G401.6 (cell line): ENCODE results near the gene PROSER1.
A peak's percentile ranks its signal among the peaks of the same experiment; 100 is the strongest.
"Not testable (repeated sequence)": the region's sequence is repeated elsewhere in the genome, so short reads cannot be mapped to it uniquely, and the experiment has no call there.

Experiments
- FAIRE-seq: peaks from 2 replicates; lab custom pipeline; 2012; peaks lifted over from hg19 to GRCh38; lab: Jason Lieb, UNC

The PROSER1 gene

DNA sequence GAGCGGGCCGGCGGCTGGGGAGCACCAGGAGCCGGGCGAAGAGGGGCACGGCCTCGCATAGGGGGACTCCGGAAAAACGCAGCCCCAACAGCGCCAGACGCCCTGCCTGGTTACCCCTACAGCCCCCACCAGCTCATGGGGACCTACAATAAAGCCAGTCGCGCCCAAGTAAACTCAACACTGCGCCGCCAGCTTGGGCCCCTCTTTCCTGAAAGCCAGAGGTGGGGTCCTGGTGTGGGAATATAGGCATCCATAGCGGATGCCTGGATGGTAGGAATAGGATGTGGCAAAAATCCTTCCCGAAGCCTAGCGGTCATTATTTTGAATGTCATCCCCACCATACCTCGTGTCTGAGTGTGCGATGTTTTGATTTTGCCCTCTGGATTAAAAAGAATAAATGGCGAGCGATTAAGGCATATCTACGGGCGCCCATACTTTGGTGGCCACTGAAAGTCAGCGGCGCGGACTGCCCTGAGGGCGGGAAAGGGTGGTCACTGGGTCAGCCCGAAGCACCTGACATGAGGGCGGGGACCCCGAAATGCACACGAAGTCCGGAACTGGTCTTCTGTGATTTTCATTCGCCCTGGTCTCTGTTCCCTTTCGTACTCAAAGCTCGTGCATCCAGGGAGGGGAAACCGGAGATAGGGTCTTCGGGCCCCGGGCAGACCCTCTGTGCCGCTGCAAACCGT lies at the start of gene PROSER1, which contains the start of gene NHLRC3:
Gene PROSER1, minus strand, starts transcription at position 210 of the 689 bp plus-strand sequence. CDS start 847 bp downstream, outside the sequence.
Gene NHLRC3, plus strand, starts transcription at position 577 of the 689 bp plus-strand sequence. CDS start 184 bp downstream, outside the sequence.
- FAIRE-seq, result peak; percentile 96

DNA sequence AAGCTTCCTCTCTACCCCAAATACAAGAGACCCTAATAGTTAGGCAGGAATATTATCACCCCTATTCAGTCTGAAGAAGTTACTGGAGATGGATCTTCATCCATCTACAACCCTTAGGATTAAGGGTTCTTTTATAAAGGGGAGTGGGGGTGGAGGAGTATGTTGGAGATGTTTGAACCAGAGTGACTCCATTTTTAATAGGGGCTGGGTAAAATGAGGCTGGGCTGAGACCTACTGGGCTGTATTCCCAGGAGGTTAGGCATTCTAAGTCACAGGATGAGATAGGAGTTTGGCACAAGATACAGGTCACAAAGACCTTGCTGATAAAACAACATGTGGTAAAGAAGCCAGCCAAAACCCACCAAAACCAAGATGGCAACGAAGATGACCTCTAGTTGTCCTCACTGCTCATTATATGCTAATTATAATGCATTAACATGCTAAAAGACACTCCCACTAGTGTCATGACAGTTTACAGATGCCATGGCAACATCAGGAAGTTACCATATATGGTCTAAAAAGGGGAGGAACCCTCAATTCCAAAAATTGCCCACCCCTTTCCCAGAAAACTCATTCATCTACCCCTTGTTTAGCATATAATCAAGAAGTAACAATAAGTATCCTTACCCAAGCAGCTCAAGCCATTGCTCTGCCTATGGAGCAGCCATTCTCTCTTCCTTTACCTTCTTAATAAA lies 48.5 kb upstream of the PROSER1 start:
- FAIRE-seq, result not testable (repeated sequence)

DNA sequence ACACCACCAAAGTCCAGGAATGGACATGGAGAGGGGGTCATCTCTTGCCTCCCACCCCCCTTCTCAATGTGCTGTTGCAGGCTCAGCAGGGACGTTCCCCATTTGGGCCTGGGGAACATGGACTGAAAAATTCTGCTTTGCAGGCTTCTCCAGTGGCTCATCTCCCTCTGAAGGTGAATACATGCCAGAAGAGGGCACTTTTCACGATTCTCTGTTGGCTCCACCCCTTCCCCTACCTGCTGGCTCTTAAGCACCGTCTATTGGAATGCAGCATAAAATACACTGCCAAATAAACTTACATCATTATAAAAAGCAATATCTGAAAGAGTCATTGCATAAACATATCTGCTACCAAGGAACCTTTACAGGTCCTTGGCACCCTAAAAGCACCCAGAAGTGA lies 36.1 kb upstream of the PROSER1 start:
- FAIRE-seq, result no peak

DNA sequence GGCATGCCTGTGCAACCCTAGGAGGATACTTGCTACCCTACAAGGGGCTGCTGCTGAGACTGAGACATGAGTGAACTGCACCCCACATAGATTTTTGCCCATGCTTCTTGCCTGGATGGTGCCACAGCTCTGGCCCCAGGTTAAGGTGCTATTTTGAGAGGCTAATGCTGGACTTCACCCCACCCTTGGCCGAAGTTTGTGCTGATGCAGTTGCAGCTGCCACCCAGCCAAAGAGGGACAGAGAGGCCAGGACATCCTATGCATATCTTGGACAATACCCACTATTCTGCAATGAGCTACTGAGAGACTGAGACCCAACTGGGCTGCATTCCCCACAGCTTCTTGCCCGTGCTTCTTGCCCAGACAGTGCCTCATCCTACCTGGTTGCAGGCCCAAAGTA lies 35.0 kb upstream of the PROSER1 start:
- no peak for FAIRE-seq

DNA sequence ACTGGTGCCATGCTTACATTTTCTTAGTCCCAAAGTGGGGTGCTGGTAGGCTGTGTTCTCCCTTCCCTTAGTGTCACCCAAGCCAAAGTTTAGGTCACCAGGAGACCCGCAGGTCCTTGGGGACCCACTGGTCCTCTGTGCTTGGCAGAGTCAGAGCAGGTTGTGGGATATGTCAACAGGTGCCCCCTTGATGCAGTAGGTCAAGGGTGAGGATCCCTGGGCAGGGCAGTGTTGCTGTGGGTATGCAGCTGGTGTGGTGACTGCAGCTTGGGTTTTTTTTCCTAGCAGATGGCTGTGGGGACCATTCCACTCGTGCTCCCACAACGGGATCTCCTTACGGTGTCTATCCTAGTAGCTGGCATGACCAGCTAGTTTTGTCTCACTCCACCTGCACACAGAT lies 24.1 kb upstream of the PROSER1 start:
- no peak for FAIRE-seq

DNA sequence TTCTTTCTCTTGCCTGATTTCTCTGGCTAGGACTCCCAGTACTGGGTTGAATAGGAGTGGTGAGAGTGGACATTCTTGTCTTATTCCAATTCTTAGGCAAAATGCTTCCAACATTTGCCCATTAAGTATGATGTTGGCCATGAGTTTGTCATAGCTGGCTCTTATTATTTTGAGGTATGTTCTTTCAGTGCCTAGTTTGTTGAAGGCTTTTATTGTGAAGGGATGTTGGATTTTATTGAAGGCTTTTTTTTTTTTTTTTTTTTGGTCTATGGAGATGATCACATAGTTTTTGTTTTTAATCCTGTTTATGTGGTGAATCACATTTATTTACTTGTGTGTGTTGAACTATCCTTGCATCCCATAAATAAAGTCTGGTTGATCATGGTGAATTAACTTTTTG lies 20.2 kb upstream of the PROSER1 start:
- FAIRE-seq, result no peak

DNA sequence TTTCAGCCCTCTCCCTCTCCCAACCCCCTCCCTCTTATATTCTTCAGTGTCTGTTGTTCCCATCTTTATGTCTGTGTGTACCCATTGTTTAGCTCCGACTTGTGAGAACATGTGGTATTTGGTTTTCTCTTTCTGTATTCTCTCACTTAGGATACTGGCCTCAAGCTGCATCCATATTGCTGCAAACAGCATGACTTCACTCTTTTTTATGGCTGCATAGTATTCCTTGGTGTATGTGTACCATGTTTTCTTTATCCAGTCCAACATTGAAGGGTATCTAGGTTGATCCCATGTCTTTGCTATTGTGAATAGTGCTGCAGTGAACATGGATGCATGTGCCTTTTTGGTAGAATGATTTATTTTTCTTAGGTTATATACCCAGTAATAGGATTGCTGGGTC lies 18.1 kb upstream of the PROSER1 start:
- no peak for FAIRE-seq

DNA sequence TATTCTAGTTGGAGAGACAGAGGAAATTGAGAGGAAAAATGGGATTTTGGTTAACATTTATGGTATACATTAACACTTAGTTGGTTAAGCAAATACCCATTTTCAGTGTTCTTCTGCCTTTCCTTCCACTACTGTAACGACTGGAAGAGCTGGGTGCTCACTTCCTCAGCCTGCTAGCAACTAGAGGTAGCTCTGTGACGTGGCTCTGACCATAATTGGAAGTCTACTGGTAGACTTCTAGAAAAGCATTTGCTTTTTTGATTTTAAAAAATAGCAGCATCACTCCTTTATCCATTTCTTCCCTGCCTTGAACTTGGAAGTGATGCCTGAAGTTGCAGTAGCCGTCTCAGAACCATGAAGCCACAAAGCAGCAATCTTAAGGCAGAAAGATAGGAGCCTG lies 16.2 kb upstream of the PROSER1 start:
- no peak for FAIRE-seq

DNA sequence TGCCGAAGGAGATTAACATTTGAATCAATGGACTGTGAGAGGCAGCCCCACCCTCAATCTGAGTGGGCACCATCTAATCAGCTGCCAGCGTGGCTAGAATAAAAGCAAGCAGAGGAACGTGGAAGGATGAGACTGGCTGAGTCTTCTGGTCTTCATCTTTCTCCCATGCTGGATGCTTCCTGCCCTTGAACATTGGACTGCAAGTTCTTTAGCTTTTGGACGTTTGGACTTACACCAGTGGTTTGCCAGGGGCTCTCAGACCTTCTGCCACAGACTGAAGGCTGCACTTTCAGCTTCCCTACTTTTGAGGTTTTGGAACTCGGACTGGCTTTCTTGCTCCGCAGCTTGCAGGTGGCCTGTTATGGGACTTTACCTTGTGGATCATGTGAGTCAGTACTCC lies 15.1 kb upstream of the PROSER1 start:
- FAIRE-seq, result no peak

DNA sequence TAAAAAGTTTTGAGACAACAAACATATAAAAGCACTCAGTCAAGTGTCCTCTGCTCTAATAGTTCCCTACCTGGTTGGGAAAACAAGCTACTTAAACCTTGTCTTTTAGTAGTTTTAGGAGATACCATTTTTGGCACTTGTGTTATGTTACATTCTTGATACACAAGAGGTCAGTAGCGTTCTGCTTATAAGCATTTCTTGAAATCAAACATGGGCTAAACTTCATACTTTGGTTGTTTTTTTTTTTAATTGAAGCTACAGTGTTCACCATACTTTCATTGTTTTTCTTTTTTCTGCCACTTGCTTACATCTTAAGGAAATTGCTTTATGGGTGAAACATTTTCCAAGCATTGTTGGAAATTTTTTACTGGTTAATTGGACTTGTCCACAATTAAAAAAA lies 13.3 kb upstream of the PROSER1 start:
- FAIRE-seq, result peak; percentile 88

DNA sequence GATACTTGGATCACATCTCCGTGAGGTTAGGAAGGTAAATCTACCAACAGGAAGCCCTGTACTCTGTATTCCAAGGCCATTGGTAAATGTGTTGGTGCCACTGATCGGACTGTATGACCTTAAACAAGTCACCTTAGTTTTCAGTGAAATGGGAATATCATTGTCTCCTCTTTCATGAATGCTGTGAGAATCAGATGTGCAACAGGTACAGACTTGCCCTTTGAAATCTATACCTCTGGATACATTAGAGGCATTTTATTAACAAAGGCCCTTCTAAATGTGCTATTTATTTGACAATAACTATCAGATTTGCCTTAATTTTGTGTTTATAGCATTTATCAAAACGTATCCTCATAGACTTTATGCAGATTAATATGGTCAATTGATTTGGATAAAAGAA lies 11.4 kb upstream of the PROSER1 start:
- FAIRE-seq, result no peak

DNA sequence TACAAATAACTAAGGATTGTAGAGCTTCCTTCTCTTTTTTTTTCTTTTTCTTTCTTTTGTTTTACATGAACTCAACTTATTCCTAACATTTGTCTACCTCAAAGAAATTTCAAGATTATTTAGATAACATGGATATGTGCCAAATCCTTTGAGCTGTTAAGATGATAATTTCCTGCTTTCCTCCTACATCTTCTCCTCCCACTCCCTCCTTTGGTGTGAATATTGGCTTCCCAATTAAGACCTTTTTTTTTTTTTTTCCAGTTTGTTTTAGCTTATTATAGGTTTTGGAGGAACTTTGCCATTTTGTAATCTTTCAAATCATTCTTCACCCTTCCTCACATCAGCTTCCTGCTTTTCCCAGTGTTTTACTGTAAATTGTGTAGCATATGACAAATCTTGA lies 10.9 kb upstream of the PROSER1 start:
- no peak for FAIRE-seq

DNA sequence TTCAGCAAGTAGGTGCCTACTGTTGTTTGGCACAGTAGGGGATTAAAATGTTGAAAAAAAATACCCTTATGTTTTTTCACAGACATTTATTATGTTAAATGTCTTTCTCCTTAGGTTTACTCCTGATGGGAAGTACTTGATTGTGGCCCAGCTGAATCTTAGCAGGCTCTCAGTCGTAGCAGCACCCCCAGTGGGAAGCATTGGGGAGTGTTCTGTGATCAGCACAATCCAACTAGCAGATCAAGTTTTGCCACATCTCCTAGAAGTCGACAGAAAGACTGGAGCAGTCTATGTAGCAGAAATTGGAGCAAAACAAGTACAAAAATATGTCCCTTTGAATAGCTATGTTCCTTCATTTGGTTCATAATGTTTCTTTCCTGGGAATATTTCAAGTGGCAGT lies 9.7 kb upstream of the PROSER1 start:
- FAIRE-seq, result no peak

DNA sequence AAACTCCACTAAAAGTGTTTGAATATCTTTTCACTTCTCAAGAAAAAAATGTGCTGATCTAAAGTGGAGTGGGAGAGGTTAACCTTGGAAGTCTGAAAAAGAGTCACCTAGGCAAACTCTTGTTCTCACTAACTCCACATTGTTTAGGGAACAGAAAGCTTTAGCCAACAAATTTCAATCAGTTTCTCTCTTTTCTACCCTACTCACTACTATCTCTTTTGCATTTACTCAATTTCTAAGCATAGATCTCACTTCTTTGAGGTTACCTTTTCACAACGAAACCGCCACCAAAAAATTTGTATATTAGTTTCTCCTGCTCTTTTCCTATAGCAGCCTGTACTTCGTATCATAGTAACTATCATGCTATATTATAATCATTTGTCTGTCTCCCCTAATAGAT lies 6.6 kb upstream of the PROSER1 start:
- no peak for FAIRE-seq

DNA sequence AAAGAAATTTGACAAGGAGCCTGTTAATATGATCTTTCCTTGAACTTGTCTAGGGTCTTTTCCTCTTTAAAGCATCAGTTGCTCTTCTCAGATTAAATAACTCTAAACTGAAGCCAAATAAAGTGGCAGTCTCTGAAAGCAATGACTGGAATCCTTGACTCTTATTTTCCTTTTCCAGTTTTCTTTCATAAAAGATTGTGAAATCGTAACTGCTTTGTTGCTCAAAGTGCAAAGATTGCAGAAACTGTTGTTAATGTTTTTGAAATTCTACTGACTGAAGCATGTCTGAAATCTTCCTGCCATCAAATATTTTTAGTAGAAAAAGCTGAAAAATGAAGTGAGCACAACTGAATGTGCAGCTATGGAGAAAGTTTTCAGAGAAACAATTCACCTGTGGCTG lies 2.3 kb upstream of the PROSER1 start:
- no peak for FAIRE-seq

DNA sequence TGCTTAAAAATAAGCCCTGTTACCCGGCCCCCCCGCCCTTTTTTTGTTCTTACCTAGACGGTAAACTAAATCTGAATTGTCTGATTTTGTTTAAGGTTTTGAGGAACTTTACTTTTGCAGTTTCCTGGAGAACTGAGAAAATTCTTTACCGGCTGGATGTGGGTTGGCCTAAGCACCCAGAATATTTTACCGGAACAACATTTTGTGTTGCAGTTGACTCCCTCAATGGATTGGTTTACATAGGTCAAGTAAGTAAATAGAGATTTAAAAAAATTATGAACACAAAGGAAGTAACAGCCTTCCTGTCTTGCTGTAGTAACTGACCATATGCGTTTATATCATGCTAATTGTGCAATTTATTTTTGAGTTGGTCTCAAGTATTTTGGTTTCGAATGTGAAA lies 1.2 kb upstream of the PROSER1 start:
- no peak for FAIRE-seq

DNA sequence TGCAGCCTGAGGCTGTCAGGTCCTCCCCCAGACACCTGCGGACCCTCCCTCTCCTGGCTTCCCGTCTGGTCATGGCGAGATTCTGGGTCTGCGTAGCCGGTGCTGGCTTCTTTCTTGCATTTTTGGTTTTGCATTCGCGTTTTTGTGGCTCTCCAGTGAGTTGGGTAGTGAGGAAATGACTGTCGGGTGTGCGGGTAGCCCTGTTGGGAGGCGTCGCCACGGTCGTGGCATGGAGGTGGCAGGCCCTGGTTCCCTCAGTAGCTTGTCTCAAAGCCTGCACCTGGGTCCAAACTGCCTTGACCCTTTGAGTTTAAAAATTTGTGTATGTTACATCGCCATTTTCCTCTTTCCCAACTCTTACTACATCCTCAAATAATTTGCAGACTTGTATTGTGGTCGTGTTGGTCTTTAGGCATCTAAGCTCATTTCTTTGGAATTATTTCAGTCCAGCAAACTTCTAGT lies 711 bp upstream of the PROSER1 start:
- no peak for FAIRE-seq

DNA sequence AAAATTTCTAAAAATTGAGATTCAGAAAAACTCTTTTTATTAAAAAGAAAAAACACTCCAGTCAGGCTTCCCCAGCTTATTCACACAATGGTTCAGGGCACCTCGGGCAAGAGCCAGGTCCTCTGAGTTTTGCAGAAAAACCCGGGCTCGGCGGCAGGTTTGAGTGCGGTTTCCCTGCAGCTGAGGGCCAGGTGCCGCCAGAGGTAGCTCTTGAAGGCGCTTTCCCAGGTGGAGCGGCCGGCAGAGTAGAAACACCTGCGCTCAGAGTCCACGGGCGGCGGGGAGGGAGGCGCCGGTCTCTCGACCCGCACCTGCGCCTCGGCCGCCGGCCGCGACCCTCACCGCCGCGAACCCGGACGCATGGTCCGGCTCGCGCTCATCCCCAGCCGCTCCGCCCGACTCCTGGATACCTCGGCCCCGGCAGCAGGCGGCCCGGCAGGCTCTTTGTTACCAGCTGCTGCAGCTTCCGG lies 444 bp downstream of the PROSER1 start:
- FAIRE-seq, result no peak

DNA sequence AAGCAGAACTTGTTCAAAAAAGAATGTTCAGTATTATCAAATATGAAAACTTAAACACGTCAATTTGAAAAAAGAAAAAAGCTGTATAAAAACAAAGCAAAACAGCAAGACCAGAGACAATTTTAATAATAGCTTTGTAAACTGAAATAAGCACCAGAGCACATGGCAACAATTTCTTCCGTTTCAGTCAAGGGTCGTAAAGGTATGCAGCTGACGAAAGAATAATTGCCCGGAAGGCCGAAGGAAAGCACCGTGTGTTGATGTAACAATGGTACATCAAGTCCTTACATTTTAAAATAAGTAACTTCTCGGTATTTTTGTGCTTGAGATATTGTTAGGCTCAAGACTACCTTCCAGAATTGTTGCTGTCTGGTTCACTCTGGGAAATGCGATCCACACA lies 1.7 kb downstream of the PROSER1 start:
- peak; percentile 13 for FAIRE-seq

DNA sequence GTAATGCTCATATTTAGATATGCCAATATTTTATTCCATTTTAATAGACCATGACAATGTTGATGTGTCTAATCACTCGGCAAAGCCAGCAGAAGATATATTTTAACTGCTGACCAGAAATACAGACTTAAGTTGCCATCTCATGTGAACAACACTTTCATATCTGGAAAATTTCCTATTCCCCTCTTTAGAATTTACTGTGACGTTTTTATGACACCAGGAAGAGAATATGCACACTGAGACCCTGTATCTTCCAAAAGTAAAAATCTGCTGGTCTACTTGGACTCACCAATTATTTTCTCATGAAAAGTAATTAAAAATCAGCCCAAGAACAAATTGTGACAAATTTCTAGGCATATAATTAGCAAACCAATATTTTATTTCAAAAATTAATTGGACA lies 2.1 kb downstream of the PROSER1 start:
- FAIRE-seq, result no peak

DNA sequence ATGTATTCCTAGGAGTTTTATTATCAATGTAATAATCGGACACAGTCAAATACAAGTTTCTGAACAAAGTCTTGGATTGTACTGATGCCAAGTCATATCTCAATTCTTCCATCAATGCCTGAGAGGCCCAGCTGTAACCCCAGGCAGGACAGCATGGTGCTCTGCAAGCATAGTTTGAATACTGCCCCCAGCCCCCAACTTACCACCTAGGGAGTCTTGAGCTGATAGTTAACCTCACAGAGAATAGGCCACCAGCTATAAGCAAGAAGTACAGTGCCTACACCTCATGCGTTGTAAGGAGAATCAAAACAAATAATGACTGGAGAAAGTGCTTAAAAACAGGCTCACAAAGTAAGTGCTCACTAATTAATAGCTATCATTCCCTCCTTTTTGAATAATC lies 2.7 kb downstream of the PROSER1 start:
- no peak for FAIRE-seq

DNA sequence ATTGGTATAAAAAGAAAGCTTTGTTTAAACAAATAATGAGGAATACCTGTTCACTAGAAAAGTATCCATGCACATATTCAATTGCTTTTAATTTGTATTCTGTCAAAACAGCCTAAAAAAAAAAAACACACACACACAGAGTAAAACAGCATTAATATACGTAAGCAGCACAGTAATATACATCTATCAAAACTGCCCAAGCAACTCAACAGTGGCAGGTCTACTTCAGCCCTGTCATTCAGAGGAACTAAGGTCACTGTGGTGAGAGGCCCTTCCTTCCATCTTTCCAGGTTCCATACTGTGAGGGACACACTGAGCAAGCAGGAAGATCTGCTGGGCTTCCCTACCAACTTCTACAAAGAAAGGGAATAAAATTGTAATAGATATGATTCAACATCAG lies 3.8 kb downstream of the PROSER1 start:
- no peak for FAIRE-seq

DNA sequence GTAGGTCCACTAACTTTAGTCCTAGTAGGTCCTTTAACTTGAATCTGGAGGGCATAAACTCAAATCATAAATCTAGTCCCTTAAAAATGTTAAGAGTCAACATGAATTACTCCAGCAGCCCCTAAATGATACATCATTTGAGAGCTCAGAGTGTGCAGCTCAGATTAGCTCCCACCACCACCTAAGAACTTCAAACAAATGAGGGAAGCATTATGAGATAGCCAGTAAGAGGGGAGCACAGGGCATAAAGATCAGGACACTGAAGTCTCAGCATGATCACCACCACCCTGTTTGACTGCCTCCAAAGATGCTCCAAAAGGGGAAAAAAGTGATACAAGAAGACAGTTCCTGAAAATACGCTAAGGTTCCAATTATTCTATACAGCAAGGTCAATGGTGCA lies 5.7 kb downstream of the PROSER1 start:
- FAIRE-seq, result no peak

DNA sequence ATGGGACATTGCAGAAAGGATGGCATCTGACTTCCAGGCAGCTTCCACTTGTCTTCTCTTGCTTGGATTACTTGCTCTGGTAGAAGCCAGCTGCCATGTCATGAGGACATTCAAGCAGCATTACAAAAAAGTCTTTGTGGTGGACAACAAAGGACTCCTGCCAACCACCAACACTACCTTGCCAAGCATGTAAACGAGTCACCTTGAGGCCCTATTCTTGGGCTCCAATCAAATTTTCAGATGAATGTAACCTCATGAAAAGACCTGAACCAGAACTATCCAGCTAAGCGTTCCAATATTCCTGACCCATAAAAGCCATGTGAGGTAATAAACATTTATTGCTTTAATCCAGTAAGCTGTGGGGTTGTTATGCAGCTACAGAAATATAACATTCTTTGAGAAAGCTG lies 12.5 kb downstream of the PROSER1 start:
- FAIRE-seq, result no peak
